NCI-H1436 treated with DMSO at 0.1 percent for 48 hours (cell line): Measurements from ENCODE around the gene ZCCHC24.

Experiments
- DNase-seq: peaks from one replicate; lab custom pipeline; 2025; lab: John Stamatoyannopoulos, UW

ZCCHC24 gene

GRCh38 chr10:79445161-79445976, at the start of gene ZCCHC24:
TSS of gene ZCCHC24 (minus strand) at chr10:79445624. CDS start at chr10:79445440, 184 bp downstream.
- peak; percentile 78 for DNase-seq

DNA sequence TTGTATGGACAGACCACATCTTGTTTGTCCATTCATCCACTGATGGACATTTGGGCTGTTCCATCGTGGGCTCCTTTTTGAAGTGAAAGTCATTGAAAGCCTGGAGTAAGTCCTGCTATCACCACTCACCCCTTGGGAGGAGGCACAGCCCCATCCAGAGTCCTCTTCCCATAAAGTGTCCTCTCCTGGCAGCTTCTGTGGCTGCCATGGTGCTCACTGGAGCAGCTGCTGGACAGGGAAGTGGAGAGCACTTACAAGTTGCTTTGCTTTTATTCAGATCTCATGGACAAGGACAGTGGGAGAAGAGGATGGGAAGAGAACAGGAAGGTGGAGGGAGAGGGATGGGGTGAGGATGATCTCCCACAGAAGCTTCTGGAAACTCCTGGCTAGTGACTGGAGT, 48.4 kb upstream of the ZCCHC24 start:
- DNase-seq: no peak

DNA sequence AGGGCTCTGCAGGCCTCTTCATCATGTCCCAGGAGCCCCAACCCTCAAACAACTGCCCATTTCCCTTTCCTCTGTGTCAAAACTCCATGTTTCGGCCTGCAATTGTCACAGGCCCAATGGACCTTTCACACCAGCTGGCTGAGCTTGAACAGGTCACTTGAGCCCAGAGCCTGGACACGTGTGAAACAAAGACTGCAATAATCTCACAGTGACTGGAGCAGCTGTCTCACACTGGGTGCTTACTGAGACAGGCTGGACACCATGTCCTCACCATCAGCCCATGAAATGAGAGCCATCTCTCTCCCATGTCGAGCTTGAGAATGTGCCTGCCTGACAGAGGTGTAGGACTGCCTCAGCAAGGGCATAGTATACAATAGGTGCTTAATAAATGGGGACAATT, 47.4 kb upstream of the ZCCHC24 start:
- no peak for DNase-seq

GRCh38 chr10:79492256-79492655, 46.8 kb upstream of the ZCCHC24 start:
- DNase-seq: no peak

DNA sequence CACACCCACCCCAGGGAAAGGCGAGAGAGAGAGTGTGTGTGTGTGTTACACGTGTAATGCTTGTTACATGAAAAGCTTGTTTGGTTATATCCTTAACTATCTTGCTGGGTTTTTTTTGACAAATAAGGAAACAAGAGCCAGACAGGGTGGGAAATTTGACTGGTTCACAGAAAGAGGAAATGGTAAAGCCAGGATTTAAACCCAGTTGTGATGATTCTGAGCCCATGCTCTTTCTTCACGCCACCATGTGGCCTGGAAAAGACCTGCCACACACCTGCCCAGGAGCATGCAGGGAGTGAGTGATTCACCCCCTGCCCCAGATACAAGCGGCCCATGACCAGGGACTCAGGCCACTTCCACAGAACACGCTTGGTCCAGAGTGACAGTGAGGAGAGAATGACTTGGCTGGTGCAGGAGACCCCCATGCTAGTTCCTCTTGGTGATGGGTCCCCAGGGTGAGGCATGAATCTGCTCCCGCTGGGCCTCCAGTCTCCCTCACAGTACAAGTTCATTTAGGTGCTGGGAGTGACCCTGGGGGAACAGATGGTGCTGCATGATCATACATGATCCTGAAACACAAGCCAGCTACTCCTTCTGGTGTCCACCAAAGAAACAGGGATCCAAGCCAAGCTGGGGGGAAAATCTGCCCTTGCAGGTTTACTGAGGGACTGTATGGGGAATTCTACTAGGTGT, 45.9 kb upstream of the ZCCHC24 start:
- DNase-seq: no peak

DNA sequence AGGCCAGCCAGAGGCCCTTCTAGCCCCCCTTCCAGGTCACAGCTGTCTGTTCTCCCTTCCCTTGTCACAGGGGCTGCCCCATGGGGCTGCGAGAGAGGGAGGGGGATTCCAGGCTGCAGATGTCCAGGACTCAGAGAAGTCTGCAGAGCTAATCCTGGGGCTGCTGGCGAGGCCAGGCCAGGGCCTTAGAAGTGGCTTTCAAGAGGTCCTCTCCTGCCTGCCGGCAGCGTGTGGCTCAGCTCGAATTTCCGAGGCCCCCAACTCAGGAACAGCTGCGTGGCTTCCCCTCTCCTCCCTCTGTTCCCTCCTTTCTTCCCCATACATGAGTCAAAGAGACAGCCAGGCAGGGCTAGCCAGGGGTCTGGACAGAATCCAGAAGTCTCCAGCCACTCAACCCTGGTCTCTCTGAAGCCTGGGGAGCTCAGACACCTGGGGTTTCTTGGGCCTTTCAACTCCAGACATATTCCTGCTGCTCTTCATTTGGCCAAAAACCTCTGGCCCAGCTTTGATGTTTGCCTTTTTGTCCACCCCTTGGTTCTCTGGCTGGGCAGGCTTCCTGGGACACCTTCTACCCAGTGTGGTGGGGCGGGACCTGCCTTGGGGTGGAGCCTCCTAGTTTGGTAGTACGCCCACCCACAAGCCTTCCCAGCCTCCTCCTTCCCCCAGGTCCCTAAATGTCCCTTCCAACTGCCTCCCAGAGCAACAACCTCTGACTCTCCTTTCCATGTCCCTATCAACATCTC, 45.1 kb upstream of the ZCCHC24 start:
- DNase-seq: no peak

DNA sequence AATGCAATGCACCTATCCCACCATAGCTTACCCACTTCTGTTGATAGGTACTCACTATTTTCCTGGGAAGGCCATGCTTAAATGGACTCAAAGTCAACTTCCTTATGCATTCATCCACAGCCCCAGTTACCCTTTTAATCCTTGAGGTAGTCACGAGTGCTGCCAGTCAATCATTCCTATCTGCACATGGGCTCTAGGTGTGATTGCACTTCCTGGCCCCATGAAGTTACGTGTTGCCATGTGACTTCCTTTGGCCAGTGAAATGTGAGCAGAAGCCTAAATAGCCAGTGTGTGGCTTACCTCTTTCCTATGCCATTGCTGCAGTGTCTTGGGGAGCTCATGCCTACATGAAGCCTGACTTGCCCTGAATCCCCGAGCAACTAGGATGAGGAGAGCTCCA, 43.4 kb upstream of the ZCCHC24 start:
- no peak for DNase-seq

DNA sequence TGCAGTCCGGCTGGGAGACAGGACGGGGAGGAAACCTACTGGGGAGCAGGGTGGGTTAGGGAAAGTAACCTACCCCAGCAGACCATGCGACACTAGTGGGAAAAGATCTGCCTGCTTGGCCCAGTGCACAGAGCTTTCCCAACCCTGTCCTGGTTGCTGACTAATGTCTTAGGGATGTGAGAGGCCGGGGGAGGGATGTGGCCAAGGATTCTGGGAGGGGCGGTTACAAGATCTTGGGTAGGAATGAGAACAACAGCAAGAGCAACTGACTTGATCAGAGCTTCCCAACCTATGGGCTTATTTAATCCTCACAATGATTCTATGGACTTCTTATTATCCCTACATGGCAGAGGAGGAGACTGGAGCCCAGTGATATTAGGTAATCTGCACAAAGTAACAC, 42.9 kb upstream of the ZCCHC24 start:
- no peak for DNase-seq

DNA sequence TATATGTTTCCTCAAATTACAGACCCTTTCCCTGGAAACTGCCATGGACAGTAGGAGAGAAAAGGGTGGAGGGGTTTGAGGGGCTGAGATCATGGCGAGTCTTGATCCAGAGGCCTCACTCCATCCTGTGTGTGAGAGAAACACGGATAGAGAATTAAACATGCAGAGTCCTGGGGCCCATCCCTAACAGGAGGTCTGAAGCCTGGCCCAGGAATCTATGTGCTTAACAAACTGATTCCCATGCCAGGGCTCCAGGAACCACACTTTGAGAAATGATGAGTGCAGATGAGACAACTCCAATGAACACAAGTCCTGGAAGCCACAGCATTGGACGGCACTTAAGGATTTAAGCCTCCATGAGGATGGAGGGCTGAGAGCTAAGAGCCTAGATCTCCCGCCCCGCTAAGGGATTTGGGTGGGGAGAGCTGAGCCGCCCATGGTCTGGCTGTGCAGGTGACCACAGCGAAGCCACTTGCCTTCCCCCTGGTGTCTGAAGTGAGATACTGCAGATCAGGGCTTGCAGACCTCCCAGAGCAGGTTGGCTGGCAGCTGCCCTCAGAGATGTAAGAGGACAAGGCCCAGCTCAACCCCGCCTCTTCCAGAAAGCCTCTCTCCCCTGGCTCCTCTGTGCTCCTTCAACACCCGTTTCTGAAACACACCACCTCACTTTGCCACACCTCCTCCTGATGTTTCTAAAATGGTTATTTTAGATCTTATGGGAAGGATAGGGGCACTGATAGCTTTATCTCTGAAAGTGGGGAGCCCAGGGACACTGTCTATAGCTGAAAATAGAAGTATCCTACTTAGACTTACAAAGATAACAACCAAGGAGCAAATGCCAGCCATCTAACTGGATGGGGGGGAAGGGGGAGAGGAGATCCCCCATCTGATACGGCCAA, 42.1 kb upstream of the ZCCHC24 start:
- DNase-seq: no peak

GRCh38 chr10:79484476-79484875, 39.1 kb upstream of the ZCCHC24 start:
- DNase-seq: no peak

GRCh38 chr10:79483948-79484347, 38.5 kb upstream of the ZCCHC24 start:
- no peak for DNase-seq

- no peak for DNase-seq
These were observed 37.9 kb upstream of the ZCCHC24 start for GRCh38 chr10:79483299-79483698.

GRCh38 chr10:79482741-79483140, 37.3 kb upstream of the ZCCHC24 start:
- DNase-seq: no peak

- DNase-seq: no peak
These were observed 36.9 kb upstream of the ZCCHC24 start for GRCh38 chr10:79482304-79482703.

DNA sequence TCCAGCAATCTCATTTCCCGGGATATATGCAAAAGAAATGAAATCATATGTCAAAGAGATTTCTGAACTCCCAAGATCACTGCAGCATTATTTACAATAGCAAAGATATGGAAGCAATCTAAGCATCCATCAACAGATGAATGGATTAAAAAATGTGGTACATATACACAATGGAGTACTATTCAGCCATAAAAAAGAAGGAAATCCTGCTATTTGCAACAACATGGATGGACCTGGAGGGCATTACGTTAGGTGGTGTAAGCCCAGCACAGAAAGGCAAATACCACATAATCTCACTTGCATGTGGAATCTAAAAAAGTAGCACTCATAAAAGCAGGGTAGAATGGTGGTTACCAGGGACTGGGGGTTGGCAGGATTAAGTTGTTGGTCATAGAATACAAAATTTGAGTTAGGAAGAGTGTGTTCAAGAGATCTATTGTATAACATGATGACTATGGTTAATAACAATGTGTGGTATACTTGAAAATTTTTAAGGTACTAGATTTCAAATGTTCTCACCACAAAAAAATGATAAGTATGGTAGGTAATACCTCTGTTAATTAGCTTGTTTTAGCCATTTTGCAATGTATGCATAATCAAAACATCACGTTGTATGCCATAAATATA, 34.0 kb upstream of the ZCCHC24 start:
- DNase-seq: no peak

DNA sequence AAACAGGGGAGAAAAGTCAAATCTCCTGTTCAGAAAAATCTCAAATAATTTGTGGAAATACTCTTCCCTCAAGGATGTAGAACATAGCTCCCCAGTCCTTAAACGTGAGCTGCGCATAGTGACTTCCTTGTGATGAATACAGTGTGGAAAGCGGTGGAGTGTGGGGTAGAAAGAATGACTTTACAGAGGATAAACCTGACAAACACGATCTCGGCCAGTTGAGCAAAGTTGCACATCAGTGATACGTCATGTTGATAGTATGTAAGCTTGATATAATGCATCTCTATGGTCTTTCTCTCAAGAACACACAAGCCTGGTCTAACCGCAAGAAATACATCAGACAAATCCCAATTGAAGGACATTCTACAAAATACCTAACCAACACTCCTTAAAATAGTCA, 32.0 kb upstream of the ZCCHC24 start:
- DNase-seq: no peak

GRCh38 chr10:79476645-79477044, 31.2 kb upstream of the ZCCHC24 start:
- DNase-seq: no peak

DNA sequence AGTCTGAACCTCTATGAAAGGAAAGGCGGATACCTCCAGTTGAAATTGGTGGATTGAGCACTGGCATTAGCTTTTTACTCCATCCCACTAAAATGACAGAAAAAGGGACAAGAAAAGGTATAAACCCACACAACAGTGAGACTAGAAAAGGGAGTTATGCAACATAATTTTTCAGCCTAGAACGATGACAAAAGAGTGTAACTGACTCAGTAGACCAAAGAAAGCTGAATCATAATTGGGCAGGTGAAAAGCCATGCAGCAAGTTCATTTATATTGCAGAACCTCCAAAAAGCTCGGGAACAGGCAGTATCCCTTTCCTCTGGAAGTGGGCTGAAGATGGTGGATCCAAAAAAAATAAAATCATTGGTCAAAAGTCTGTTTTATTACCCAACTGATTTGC, 30.5 kb upstream of the ZCCHC24 start:
- no peak for DNase-seq

GRCh38 chr10:79475119-79475653, 29.8 kb upstream of the ZCCHC24 start:
- DNase-seq: no peak

DNA sequence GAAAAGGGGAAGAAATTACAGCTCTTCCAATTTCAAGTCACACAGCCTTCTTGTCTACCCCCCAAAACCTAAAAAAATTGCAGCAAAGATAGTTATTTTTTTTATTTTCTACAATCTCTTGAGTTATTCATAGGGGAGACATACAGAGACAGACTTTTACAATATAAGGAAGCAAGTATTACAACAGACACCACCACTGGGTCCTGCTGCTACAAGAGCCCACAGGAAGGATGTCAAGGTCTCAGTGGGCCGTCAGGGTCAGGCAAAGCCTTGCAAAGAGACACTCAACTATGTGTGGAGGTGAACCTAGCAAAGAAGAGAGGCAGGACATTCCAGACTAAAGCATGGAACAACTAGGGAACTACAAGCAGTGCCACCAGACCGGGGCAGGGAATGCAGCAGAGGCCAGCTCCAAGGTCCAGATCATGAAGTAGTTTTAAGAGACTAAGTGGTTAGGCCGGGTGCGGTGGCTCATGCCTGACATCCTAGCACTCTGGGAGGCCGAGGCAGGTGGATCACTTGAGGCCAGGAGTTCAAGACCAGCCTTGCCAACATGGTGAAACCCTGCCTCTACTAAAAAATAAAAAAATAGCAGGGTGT, 28.2 kb upstream of the ZCCHC24 start:
- DNase-seq: no peak

DNA sequence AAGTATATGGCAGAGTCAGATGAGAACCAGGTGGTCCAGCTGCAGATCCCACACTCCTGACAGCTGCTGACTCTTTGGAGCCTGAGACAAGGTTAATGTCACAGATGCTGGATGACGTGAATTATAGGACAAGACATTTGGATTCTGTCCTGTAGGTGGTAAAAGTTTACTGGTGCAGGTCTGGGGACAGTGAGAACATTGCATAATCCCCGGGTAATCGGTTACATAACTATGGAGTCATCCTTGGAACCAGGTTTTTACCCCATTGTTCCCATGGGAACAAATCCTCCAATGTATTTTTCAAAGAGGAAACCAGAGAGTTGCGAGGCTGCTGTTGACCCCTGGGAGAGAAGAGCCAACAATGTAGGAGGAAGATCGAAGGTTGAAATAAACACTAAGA, 27.5 kb upstream of the ZCCHC24 start:
- DNase-seq: no peak
